ENCODE data around the gene TRIM68.

The TRIM68 gene

GRCh38 chr11:4560467-4560866, 47.6 kb downstream of the TRIM68 start:
- no peak overlapping the region for H3K4me3 ChIP-seq (ENCODE audit: low read length in 2 of 2)
- H3K9me3 ChIP-seq (ENCODE audit: control insufficient read depth in 2 of 2, low read length in 2 of 2) = peaks cover 0 to 5% of the 10 kb centered on the region in 2 donors
- H3K36me3 ChIP-seq (ENCODE audit: control insufficient read depth in 2 of 2, insufficient read depth in 2 of 2, low read length in 2 of 2) = no peaks in the 10 kb centered on the region
- H3K9ac ChIP-seq (ENCODE audit: low read length in 2 of 2) = no peak overlapping the region
- H3K27me3 ChIP-seq (ENCODE audit: control insufficient read depth in 1 of 2, insufficient read depth in 2 of 2, low read length in 2 of 2) = no peaks in the 10 kb centered on the region
- H3K27ac ChIP-seq (ENCODE audit: low read length) = no peak overlapping the region
- no peaks in the 10 kb centered on the region for H3K4me1 ChIP-seq (ENCODE audit: control insufficient read depth, insufficient read depth, low read length)

GRCh38 chr11:4559527-4560440, 48.2 kb downstream of the TRIM68 start:
- H3K4me3 ChIP-seq (ENCODE audit: low read length in 2 of 2) = no peak overlapping the region
- no peaks in the 10 kb centered on the region for H3K27me3 ChIP-seq (ENCODE audit: control insufficient read depth in 1 of 2, insufficient read depth in 2 of 2, low read length in 2 of 2)
- H3K9me3 ChIP-seq (ENCODE audit: control insufficient read depth in 2 of 2, low read length in 2 of 2) = peaks cover 0 to 5% of the 10 kb centered on the region in 2 donors
- H3K4me1 ChIP-seq (ENCODE audit: control insufficient read depth, insufficient read depth, low read length) = no peaks in the 10 kb centered on the region
- no peaks in the 10 kb centered on the region for H3K36me3 ChIP-seq (ENCODE audit: control insufficient read depth in 2 of 2, insufficient read depth in 2 of 2, low read length in 2 of 2)
- no peak overlapping the region for H3K27ac ChIP-seq (ENCODE audit: low read length)
- H3K9ac ChIP-seq (ENCODE audit: low read length in 2 of 2) = no peak overlapping the region

GRCh38 chr11:4551346-4551979, 56.6 kb downstream of the TRIM68 start:
- Histone ChIP-seq H3K9me3 (ENCODE audit: control insufficient read depth in 2 of 2, low read length in 2 of 2) (peaks cover 4 to 6% of the 10 kb centered on the region in 2 donors), H3K4me3 (ENCODE audit: low read length in 2 of 2) (no peak overlapping the region), H3K27me3 (ENCODE audit: control insufficient read depth in 1 of 2, insufficient read depth in 2 of 2, low read length in 2 of 2) (no peaks in the 10 kb centered on the region), H3K27ac (ENCODE audit: low read length) (no peak overlapping the region), H3K9ac (ENCODE audit: low read length in 2 of 2) (no peak overlapping the region), H3K36me3 (ENCODE audit: control insufficient read depth in 2 of 2, insufficient read depth in 2 of 2, low read length in 2 of 2) (no peaks in the 10 kb centered on the region), H3K4me1 (ENCODE audit: control insufficient read depth, insufficient read depth, low read length) (no peaks in the 10 kb centered on the region)

Data from stomach smooth muscle (tissue), 2 donors.